Measurements from ENCODE around the gene SH3PXD2A.

- TF ChIP-seq POLR2A (IDR thresholded peaks at IDR 0.05; ENCODE audit: low read depth, low read length) (no peak), POLR2AphosphoS5 (IDR thresholded peaks at IDR 0.05; ENCODE audit: low read depth, low read length) (no peak)
Measured at GRCh38 chr10:103748020-103748419, 107.4 kb downstream of the SH3PXD2A start.
